ENCODE measurements around the gene L1CAM.

DNA sequence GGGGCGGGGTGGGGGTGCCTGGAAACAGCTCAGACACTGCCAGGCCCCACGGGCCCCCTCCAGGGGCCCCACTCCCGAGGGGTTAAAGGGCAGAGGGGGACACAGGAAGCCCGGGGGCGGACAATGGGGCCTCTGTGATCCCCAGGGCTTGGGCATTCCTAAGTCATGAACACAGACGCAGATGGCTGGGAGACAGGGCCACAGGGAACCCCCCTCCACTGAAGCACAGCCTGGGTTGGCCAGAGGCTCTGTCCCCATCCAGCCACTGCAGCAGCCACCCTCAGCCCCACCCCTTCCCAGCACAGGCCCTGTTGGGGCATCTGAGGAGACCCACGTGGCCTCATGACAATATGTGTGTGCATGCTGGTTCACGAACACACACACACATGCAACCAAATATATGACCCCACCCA lies 3.9 kb downstream of the L1CAM start:
- TF ChIP-seq, protein P1, sequence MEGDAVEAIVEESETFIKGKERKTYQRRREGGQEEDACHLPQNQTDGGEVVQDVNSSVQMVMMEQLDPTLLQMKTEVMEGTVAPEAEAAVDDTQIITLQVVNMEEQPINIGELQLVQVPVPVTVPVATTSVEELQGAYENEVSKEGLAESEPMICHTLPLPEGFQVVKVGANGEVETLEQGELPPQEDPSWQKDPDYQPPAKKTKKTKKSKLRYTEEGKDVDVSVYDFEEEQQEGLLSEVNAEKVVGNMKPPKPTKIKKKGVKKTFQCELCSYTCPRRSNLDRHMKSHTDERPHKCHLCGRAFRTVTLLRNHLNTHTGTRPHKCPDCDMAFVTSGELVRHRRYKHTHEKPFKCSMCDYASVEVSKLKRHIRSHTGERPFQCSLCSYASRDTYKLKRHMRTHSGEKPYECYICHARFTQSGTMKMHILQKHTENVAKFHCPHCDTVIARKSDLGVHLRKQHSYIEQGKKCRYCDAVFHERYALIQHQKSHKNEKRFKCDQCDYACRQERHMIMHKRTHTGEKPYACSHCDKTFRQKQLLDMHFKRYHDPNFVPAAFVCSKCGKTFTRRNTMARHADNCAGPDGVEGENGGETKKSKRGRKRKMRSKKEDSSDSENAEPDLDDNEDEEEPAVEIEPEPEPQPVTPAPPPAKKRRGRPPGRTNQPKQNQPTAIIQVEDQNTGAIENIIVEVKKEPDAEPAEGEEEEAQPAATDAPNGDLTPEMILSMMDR (conservative IDR thresholded peaks at IDR 0.05; ENCODE audit: low read length): no peak
- no peak for TF ChIP-seq EZH2phosphoT487 (IDR thresholded peaks at IDR 0.05; ENCODE audit: borderline replicate concordance, low read depth, low read length)
